GM18870 (cell line): Measurements from ENCODE around the gene MXD1.
"Not testable (repeated sequence)": the region's sequence is repeated elsewhere in the genome, so short reads cannot be mapped to it uniquely, and the experiment has no call there.

Experiments used
- ATAC-seq: cut with Tn5 transposase; IDR thresholded peaks from one replicate; pipeline ENCODE4 v1.9.1; 2021; ENCODE audit warnings: moderate library complexity; ENCODE audit not compliant: unreplicated experiment

MXD1 gene

DNA sequence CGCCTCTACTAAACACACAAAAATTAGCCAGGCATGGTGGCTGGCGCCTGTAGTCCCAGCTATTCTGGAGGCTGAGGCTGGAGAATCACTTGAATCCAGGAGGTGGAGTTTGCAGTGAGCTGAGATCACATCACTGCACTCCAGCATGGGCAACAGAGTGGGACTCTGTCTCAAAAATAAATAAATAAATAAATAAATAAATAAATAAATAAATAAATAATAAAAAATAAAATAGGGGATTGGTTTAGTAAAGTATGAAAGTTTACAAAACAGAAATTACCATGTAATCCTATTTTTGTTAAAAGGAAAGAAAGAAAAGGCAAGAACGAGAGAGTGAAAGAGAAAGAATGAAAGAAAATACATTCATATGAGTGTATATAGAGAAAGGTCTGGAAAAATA, 35.8 kb downstream of the MXD1 start:
- ATAC-seq: not testable (repeated sequence)

DNA sequence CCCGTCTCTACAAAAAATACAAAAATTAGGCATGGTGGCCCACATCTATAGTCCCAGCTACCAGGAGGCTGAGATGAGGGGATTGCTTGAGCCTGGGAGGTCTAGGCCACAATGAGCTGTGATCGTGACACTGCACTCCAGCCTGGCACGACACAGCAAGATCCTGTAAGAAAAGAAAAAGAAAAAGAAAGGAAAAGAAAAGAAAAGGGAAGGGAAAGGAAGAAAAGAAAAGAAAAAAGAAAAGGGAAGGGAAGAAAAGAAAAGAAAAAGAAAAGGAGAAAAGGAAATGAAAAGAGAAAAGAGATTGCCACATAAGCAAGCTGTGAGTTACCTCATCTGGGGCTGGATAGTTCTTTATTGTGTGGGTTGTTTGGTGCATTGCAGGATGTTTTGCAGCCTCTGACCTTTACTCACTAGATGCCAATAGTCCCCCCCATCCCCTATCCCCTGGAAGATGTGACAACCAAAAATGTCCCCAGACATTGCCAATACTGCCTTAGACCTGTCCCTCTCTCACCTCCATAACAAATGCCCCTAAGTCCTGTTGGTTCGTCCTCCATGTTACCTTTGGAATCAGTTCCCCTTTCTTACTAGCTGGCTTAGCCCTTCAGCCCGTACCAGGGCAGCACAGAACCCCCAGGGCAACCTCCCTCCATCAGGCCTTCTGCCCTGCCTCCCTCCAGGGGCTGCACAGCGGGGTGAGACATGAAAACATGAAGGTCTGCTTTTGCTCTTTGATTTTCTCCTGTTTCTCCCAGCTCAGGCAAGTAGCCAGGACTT, 37.6 kb downstream of the MXD1 start:
- no peak for ATAC-seq

DNA sequence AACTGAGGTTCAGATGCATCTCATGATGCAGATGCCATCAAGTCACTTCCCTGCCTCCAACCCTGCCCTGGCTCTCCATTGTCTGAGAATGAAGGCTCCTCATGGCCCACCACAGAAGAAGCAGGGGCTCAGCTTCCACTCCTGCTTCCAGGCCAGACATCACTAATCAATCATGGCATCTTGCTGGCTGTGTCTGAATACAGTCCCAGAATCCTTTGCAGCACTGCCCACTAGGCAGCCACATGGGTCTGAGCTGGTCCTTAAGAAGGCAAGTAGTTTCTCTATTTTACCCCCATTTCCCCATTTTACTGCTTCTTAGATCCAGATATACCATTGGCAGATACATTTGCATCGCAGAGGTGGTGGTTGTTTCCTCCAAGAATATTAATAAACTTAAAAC, 39.2 kb downstream of the MXD1 start:
- ATAC-seq: no peak

DNA sequence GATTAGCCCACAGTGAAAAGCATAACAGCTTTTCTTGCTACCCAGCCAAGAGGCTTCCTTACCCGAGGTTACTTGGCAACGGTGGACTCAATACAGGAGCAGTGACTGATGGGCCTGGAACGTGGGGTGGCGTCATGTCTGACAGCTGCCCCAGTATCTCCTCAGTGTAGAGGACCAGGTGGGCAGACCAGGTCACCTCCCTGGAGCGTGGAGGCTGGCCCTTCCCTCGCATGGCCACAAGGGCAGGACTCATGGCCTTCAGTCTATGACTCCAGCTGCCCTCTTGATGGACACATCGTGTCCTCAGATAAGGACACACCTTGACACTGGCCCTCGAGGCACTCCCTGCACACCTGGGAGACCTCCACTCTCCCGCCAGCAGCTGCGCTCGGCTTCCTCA, 40.1 kb downstream of the MXD1 start:
- ATAC-seq: no peak

DNA sequence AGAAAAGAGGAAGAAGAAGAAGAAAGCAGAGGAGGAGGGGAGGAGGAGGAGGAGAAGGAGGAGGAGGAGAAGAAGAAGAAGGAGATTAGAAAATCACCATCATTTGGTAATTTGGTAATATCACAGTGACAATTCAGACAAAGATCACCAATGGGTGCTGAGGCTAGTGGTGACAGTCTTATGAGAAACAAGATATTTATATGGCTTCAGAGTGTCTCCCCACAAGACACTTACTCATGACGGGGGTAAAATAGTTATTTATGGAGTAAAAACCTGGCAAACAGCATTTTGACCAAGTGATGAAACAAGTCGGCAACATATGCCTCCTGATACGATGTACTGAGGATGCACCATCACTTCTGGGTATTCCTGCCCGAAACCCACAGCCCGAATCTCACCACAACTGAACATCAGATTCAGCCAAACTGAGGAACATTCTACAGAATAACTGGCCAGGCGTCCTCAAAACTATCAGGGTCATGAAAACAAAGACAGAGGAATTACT, 41.6 kb downstream of the MXD1 start:
- no peak for ATAC-seq

DNA sequence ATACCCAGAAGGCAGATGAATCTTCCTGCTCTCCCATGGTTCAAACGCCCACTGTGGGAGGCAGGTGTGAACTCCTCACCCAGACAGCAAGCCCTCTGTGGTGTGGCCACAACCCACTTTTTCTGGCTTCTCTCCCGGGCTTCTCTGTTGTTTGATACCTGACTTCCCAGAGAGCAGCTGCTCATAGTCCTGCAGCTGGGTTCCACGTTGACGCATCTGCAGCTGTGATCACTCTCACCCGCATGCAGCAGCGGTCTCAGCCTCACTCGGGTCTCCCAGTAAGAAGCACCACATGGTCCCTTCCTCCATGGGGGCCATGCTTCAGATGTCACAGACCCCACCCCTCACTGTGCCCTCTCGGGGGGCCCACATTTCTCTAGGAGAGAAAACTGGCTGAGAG, 43.1 kb downstream of the MXD1 start:
- no peak for ATAC-seq

DNA sequence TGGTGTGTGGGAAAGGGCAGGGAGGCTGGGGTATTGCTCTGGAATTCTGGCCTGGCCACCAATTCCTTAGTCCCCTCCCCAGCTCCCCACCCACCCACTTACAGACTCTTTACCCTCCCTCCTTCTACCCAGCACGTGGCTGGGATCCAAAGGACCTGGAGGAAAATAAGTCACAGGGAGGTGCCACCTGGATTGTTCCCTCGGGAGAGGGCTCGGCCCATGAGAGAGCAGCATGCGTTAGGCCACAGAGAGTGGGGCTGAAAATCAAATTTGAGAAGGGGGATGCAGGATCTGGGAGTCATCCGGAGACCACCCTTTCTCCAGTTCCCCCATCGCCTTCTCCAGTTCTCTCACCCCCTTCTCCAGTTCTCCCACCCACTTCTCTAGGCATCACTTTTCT, 43.6 kb downstream of the MXD1 start:
- ATAC-seq: no peak

DNA sequence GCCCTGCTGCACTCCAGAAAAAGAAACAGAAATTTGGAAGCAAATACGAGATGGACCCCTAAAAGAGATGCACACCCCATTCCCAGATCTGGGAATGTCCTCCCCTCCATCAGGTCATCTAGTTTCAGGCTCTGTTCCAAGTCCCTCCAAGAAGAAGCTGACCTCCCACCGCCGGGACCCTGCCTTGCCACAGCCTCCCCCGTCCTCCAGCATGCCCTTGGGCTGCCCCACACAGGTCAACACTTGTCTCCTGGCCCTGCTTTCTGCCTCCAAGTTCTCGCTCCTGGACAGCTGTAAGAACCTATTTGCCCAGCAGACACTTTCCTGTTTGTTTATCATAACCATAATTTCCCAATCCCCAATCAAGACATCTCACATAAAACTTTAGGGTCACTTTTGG, 44.5 kb downstream of the MXD1 start:
- ATAC-seq: no peak

DNA sequence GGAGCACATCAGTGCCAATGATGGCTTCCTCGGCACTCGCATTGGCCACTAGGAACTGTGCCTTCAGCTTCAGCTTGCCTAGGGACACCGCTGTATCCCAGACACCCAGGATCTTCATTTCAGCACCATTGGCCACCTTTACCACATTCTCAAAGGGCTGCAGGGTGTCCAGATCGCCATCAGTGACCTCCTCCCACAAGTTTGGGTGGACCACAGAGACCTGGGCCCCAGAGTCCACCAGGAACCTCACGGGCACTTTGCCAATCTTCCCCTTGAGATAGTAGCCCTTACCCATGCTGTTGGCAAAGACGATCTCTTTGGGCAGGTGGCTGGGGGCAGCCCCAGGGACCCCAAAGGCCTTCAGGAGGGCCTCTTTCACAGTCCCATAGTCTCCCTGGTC, 45.9 kb downstream of the MXD1 start:
- no peak for ATAC-seq

DNA sequence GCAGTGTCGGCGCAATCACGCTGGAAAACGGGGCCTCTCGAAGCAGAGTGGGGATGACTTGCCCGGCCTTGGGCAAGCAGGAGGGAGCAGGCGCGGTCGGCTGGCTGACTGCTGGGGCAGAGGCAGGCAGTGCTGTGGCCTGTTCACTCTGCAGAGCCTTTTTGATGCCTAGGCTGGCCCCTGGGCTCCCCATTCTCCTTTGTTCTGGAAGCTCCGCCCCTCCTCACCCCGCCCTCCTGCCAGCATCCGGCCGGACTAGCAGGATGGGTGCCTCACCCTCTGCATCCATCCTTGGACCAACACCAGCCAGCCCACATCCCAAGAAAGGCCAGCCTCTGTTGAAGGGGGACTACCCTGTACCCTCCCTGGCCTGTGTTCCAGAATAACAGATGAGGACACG, 46.6 kb downstream of the MXD1 start, which contains the start of gene ASPRV1:
Gene ASPRV1 (minus strand): TSS at position 136 of the 400 bp plus-strand sequence. CDS start 195 bp downstream, outside the sequence.
- ATAC-seq: no peak

DNA sequence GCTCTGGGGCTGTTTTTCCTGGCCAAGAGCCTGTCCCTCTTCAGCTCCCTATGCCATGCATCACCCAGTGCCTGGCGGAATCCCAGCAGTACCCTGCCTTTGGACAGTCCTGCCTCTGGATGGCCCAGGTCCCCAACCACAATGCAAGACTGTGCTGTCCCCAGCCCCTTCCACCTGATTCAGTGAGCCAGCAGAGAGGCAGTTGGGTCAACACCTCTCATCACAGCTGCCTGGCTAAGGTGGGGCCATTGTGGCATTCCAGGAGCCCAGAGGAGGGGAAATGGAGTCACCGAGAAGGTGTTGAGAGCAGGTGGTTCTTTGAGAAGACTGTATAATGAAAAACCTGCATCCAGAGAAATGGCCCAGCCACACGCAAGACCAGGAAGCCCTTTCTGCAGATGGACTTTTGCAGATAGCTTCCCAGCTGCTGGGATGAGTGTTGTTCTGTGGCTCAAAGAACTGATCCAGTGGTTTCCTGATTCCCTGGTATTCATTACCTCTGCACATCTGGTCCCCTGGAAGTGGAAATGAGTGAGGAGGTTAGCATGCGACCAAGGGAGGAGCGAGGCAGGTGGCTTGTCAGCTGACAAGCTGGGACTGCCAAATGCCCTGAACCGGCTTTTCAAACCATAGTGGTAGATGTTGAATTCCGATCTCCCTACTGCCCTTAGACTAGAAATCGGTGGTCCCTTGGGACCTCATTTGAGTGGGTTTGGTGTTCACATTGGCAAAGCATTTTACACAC, 48.2 kb downstream of the MXD1 start:
- no peak for ATAC-seq

DNA sequence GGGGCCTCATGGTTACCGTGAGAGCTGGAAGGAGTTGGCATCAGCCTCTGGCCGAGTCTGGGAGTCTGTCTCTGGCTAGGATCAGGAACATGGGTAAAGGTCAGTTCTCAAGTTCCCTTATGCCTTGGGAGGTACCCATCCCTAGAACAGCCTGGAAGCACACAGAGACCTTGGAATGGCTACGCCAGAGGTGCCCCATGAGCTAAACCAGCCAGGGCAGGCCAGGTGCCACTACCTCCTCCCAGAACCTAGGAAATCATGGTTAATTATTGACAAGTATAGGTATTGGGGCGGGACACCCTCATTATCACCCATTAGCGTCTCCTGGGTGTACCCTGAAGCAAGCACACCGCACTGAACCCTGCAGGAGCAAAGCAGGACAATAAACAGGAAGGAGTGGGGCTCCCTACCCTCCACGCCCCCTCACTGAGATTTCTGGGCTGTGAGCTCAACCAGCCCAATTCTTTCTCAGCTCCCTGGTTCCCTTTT, 49.5 kb downstream of the MXD1 start:
- no peak for ATAC-seq

DNA sequence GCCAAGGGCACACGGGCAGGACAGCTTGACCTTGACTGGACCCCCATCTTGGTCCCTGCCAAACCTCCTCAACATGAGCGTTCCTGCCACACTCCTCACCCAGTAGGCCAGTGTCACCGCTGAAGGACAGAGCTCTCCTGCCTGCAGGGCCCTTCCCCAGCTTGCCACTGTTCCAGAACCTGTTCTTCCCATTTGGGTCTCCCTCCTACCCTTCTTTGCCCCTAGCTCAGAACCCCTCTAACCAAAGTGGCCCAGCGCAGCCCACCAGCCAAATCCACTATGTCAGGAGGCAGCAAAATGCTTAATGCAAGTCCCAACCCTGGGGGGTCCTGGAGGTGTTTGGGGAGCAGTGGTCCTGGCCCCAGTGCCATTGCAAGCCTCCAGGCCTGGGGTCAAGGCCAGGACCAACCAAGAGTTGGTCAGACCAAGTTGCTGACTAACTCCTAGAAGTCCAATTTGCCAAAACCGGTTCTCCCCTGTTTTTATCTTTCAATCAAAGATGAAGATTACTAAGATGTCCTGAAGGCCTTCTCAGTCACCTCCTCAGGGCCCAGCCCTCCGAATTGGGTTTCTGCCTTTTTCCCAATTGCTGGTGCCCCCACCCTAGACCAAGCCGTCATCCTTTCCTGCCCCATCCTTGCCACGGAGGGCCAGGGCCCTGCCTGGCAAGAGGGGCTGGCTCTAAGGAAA, 51.0 kb downstream of the MXD1 start:
- ATAC-seq: no peak

DNA sequence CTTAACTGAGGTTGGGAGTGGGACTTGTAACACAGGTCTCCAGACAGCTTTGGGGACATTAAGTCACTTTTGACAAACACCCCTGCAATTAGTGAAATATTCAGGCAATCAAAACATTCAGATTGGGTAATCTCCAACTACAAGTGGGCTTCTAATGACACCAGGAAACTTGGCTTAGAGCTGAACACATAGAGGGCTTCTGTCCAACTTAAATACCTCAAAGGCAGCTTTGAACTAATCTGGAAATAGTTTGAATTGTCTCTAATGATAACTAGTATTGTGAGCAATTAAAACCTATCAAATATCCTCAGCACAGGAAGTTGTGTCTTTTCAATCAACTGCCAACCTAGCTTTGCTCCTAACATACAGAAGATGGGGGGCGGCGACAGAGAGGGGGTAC, 51.6 kb downstream of the MXD1 start:
- no peak for ATAC-seq

DNA sequence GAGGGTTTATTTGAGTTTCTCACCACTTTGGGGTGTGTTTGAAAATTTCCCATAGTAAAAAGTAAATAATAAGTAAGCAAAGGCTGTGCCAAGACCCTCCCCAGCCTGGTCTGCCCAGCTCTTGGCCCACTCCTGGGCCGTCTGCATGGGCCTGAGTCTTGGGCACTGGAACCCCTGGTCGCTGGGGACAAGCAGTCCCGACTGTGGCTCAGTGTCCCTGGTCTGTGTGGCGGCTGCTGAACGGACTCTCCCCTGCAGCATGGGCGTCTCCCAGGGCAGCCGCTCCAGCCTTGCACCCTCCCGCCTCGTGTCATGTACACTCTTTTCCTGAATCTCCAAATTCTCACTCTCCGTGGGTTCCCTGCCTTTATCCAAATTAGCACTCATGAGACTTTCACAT, 53.7 kb downstream of the MXD1 start:
- no peak for ATAC-seq

DNA sequence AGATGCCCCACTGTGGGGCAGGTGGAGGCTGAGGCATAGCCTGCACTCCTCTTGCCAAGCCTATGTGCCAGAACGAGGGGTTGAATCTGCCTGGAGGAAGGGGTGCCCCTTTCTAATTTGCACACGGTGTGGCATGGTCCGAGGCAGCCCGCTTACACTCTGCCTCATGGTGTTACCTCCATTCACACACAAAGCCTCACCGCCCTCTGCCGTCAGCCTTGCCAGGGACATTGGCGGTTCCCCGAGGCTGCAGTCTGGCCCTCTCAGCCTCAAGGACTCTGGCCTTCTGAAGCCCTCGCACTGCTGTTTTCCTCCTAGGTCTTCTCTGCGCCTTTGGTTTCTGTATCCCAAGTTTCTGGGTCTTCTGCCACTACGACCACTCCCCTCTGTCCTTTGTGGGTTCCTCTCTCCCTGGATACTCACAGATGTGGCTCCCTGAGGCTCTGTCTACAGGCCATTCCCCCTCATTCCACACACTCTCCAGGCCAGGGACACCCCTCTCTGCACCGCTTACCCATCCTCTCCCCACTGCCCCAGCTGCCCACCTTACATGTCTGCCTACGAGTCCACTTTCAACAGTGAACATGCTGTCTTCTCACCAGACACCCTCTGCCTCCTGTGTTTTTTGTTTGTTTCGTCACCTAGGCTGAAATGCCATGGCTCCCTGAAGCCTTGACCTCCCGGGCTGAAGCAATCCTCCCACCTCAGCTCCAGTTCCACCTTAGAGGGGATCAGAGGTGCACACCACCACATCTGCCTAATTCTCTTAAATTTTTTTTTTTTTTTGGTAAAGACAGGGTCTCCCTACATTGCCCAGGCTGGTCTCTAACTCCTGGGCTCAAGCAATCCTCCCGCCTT, 54.4 kb downstream of the MXD1 start:
- ATAC-seq: no peak

DNA sequence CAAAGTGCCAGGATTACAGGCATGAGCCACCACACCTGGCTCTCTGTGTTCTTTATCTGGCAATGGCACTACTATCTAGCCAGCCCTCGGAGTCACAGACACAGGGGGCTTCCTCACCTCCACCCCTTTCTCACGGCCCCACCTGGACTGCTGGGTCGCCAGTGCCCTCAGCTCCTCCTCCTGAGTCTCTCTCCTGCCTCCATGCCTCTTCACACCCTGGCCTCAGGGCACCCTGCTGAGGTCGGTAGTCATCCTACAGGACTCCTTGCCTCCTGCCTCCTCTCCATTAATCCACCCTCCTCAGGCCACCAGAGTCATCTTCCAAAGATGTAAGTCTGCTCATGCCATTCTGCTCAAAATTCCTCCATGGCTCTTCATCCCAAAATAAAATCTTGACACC, 55.1 kb downstream of the MXD1 start:
- ATAC-seq: no peak

DNA sequence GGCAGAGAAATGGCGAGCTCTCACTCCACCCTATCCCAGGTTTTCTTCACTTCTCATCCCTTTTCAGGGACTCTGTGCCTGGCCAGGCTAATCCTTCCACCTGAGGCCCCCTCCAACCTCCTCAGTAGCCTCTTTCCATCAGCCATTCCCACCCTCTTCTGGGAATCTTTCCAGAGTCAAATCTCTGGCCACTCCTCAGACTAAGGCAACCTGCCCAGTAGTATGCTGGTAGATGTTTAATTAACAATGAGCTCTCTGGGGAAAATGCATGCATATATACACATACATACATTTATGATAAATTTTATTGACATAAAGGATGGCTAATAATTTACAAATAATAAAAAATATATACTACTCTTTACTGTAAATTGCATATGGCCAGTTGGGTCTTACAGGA, 57.9 kb downstream of the MXD1 start:
- ATAC-seq: no peak

DNA sequence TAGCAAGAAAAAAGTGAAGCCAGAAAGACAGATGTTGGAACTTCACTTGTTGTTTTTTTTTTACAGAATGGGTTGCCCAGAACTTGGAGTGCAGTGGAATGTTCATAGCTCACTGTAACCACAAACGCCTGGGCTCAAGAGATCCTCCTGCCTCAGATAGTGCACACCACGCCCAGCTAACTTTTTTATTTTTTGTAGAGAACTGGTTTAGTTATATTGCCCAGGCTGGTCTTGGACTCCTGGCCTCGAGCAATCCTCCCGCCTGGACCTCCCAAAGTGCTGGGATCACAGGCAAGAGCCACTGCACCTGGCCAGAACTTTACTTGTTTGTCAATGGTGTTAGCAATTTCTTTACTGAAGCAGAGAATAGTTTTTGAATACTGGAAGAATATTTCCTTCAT, 58.4 kb downstream of the MXD1 start:
- ATAC-seq: no peak

DNA sequence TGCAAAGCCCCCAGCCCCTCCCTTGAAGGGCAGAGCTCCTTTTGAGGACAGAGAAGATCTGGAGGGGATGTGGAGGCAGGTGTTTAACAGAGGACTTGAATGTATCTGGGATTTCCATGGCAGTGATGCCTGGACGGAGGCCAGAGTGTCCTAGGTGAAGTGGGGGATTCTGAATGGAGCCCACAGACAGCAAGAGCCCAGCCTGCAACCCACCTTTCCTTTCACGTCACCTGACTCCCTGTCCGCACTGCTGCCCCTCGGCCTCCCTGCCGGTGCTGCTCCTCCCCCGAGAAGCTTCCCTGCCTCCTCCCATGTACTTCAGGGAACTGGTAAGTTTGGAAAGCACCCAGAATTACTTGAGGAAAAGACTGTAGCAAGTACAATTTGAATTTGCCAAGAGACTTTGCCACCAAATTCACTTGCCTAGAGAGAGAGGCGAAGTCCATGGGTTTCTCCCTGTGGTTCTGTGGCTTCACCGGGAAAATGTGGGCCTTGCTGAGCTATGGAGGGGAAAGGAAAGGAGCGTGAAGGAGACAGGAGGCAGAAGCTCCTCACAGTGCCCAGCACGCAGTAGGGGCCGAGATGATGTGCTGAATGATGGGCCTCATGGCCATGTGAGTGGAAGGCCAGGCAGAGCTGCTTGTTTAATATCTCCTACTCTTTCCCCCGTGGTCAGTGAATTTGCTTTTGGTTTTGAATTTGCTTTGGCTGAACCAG, 60.4 kb downstream of the MXD1 start:
- ATAC-seq: no peak
